IPS-20b (cell line): ENCODE data around the gene TCIRG1.
A peak's percentile ranks its signal among the peaks of the same experiment; 100 is the strongest.

Experiments
- H3K27ac ChIP-seq: one replicate; pipeline ENCODE4 v1.5.1; 2013; ENCODE audit warnings: low read length
- H3K27me3 ChIP-seq: 2 replicates; pipeline ENCODE4 v1.6.1; 2013; ENCODE audit warnings: mild to moderate bottlenecking, low read length, inconsistent platforms; ENCODE audit not compliant: insufficient read depth
- H3K36me3 ChIP-seq: 2 replicates; pipeline ENCODE4 v1.6.1; 2013; ENCODE audit warnings: low read depth, mild to moderate bottlenecking, inconsistent platforms, low read length, moderate library complexity; ENCODE audit not compliant: insufficient read depth
- H3K4me1 ChIP-seq: 2 replicates; pipeline ENCODE4 v1.6.1; 2013; ENCODE audit warnings: mild to moderate bottlenecking, control low read depth, inconsistent platforms, low read length, moderate library complexity; ENCODE audit not compliant: insufficient read depth
- H3K4me3 ChIP-seq: 2 replicates; pipeline ENCODE4 v1.5.1; 2013; ENCODE audit warnings: mild to moderate bottlenecking, low read length, inconsistent platforms
- H3K9ac ChIP-seq: 2 replicates; pipeline ENCODE4 v1.6.1; 2013; ENCODE audit warnings: low read depth, mild to moderate bottlenecking, inconsistent platforms, low read length, moderate library complexity
- H3K9me3 ChIP-seq: 2 replicates; pipeline ENCODE4 v1.6.1; 2013; ENCODE audit warnings: mild to moderate bottlenecking, low read depth, low read length, inconsistent platforms; ENCODE audit not compliant: insufficient read depth

The TCIRG1 gene

DNA sequence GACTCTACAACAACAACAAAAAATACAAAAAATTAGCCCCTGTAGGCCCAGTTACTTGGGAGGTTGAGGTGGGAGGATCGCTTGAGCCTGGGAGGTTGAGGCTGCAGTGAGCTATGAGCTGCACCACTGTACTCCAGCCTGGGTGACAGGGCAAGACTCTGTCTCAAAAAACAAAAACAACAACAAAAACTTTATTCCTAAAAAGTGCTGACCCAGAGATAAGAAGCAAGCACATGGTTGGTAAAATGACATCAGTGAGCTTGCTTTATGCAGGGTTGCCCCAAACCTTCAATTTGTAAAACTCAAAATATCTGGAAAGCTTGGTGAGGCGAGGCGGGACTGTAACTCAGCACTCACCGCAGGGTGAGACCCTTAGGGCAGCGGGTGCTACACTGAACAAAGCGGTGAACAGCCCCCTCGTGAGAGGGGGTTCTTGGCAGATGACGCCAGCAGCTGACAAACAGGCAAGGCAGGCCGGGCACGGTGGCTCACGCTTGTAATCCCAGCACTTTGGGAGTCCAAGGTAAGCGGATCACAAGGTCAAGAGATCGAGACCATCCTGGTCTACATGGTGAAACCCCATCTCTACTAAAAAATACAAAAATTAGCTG is 3.5 kb upstream of the TCIRG1 start:
- H3K36me3 ChIP-seq: peaks cover 30% of the 10 kb centered on the region
- no peak overlapping the region for H3K9ac ChIP-seq
- H3K27ac ChIP-seq: no peak overlapping the region
- H3K9me3 ChIP-seq: no peaks in the 10 kb centered on the region
- no peaks in the 10 kb centered on the region for H3K27me3 ChIP-seq
- peaks cover 4% of the 10 kb centered on the region; the same call in 1 of the 2 replicates for H3K4me1 ChIP-seq
- no peak overlapping the region for H3K4me3 ChIP-seq

DNA sequence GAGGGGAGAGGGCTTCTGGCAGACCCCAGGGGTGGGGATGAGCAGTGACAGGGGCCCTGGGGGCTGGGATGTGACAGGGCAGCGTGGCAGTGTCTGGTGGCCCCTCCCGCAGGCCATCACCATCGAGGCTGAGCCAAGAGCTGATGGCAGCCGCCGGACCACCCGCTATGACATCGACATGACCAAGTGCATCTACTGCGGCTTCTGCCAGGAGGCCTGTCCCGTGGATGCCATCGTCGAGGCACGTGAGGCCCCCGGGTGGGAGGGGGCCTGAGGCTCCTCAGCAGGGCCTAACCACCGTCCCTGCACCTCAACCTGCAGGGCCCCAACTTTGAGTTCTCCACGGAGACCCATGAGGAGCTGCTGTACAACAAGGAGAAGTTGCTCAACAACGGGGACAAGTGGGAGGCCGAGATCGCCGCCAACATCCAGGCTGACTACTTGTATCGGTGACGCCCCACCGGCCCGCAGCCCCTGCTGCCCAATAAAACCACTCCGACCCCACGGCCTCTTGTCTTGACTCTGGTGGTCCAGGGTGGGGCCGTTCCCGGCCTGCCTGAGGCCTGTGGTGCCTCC is 2.6 kb upstream of the TCIRG1 start:
- no peak overlapping the region for H3K9ac ChIP-seq
- no peaks in the 10 kb centered on the region for H3K9me3 ChIP-seq
- H3K36me3 ChIP-seq: peaks cover 30% of the 10 kb centered on the region
- H3K27me3 ChIP-seq: no peaks in the 10 kb centered on the region
- H3K4me1 ChIP-seq: peaks cover 4% of the 10 kb centered on the region; the same call in 1 of the 2 replicates
- H3K27ac ChIP-seq: no peak overlapping the region
- no peak overlapping the region for H3K4me3 ChIP-seq

DNA sequence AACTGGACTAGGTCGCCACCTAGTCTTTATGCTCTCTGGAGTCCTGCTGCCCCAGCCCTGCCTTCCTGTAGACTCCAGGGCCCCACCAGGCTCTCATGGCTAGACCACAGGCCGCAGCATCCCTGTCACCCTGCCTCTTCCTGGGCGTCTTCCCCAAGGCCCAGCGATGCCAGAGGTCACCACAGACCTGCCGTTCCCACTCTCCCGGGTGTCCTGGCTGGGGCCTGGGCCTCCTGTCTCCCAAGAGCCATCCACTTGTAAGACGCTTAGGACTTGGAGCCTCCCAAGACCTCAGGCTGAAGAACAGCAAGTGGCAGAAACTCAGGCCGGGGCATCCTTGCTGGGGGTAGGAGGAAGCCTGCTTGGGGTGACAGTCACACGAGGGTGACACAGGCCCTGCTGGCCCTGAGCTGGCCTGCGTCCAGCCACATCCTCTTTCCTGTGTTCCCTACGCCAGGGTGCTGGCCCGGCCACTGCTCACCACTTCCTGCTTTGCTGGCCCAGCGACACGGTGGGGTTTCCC is 2.0 kb upstream of the TCIRG1 start:
- Histone ChIP-seq H3K27me3 (no peaks in the 10 kb centered on the region), H3K4me1 (peaks cover 4% of the 10 kb centered on the region; the same call in 1 of the 2 replicates), H3K9ac (no peak overlapping the region), H3K27ac (no peak overlapping the region), H3K36me3 (peaks cover 30% of the 10 kb centered on the region), H3K4me3 (no peak overlapping the region), H3K9me3 (no peaks in the 10 kb centered on the region)

DNA sequence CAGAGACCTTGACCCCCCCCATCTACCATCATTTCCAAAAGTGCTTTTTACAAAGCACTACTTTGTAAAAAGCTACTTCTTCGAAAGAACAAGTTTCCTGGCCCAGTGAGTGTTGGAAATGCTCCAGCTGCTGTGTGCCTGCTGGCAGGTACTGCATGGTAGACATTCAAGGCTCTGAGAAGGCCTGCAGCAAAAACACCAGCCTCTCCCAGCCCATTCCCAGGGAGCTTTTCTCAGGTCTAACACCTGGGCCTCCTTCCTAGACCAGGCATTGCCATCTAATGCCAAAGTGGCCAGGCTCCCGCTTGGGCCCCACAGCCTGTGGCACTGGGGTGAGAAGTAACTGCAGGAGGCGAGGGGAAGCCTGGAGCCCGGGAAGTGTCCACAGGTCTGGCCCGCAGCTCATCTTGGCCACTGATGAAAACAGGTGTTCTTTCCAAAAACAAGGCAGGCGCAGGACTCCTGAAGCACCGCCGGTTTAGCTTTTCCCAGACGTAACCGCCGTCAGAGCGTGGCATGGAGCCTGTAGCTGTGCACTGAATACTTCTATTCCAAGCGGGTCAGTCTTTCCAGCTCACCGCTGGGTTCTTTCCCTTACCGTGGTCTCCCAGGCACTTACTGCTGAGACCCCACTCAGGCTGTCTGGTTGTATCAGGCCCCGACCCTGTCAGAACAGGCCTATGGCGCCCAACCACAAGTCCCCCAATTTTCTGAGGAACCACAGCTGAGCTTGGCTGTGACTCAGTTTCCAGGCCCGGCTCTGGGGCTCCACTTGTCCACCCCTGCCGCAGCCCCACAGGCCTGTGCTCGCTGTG is 1.2 kb upstream of the TCIRG1 start:
- peaks cover 27% of the 10 kb centered on the region for H3K36me3 ChIP-seq

DNA sequence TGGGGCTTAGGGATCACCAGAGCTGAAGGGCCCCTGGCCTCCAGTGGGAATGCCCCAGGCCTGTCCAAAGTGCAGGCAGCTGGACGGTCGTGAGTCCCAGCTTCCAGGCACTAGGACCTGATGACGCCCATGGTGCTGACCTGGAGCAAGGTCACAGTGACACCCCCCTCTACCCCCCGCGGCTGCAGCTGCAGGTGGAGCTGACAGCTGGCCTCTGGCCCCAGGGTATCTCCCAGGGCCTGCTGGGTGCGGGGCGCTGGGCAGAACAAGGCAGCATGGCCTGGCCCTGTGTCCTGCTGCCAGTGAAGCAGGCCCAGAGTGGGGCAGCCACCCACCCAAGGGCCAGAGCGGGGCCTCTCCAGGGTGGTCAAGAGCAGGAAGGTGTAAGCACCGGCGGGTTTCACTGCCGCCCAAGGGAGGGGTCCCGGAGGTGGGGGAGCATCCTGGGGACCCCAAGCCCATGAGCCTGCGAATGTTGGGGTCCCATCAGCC is 553 bp upstream of the TCIRG1 start:
- no peaks in the 10 kb centered on the region for H3K27me3 ChIP-seq
- H3K4me3 ChIP-seq: peak overlapping the region; percentile 64
- H3K27ac ChIP-seq: no peak overlapping the region
- H3K9ac ChIP-seq: peak overlapping the region; percentile 39; the same call in 1 of the 2 replicates
- H3K36me3 ChIP-seq: peaks cover 21% of the 10 kb centered on the region
- no peaks in the 10 kb centered on the region for H3K9me3 ChIP-seq
- H3K4me1 ChIP-seq: peaks cover 4% of the 10 kb centered on the region; the same call in 1 of the 2 replicates

More for the DNA sequence above, 1.2 kb upstream of the TCIRG1 start:
- Histone ChIP-seq H3K9ac (peak overlapping the region; percentile 39; the same call in 1 of the 2 replicates), H3K27ac (no peak overlapping the region), H3K4me3 (no peak overlapping the region), H3K9me3 (no peaks in the 10 kb centered on the region), H3K4me1 (peaks cover 4% of the 10 kb centered on the region; the same call in 1 of the 2 replicates), H3K27me3 (no peaks in the 10 kb centered on the region)

DNA sequence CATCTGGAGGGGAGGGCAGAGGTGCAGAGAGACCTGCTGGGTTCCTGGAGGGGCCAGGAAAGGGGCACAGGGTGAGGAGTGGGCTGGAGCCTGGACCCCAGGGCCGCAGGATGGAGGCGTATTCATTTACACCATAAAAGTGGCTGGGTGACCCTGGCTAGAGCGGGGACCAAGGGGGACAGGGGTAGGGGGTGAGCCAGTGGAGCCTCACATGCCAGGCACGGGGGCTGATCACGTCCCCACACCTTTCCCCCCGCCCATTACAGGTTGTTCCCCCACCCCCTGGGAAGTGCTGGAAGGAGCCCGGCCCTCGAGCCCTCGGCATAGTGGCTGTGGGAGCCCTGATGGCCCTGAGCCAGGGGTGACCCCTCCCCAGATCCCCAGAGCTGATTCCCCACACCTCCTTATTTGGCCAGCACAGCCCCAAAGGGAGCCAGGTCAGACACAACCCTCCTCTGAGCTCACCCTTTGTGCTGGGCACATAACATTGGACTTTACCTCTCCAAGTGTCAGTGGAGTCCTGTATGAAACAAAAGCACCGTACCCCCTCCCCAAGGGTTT is 781 bp downstream of the TCIRG1 start:
- peak overlapping the region; percentile 39; the same call in 1 of the 2 replicates for H3K9ac ChIP-seq
- H3K27ac ChIP-seq: peak overlapping the region; percentile 55
- no peaks in the 10 kb centered on the region for H3K9me3 ChIP-seq
- peaks cover 4% of the 10 kb centered on the region; the same call in 1 of the 2 replicates for H3K4me1 ChIP-seq
- peaks cover 9% of the 10 kb centered on the region; the same call in 1 of the 2 replicates for H3K36me3 ChIP-seq
- H3K27me3 ChIP-seq: no peaks in the 10 kb centered on the region
- peak overlapping the region; percentile 64; the same call in 1 of the 2 replicates for H3K4me3 ChIP-seq

DNA sequence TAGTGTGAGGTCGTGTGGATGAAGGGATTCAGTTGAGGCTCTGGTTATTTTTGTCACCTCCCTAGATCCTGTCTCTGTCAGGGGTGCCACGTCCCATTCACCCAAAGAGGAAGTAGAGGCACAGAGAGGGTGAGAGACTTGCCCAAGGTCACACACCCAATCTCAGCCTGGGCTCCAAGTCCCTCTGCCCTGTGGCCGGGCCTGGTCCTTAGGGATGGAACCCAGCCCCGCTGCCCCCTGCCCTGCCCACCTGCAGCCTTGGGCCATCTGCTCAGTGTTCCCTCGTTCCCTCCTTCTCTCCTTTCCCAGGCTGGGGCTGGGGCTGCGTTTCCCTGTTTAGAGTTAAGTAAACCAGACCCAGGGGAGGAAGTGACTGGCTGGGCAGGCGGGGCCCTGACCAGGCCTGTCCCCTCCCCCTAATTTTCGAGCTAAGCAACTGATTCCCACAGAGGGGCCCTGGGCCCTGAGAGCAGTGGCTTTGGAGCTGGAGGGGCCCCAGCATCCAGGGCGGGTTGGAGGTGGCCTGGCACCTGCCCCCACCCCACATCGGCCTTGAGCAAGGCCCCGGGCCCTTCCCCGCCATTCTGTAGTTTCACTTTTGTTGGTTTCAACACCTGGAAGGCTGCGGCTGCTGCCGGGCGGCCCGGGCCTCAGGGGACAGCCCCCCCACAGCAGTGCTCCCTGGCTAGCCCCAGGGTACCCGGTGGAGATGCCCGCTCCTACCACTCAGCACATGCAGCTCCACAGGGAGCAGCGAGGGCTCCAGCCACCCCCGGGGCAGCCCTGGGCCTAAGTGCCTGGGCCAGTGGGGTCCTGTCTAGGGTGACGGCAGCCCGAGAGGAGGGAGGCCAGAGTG is 1.5 kb downstream of the TCIRG1 start:
- Histone ChIP-seq H3K9ac (peak overlapping the region; percentile 16; the same call in 1 of the 2 replicates), H3K4me1 (peaks cover 4% of the 10 kb centered on the region; the same call in 1 of the 2 replicates), H3K4me3 (no peak overlapping the region), H3K27me3 (no peaks in the 10 kb centered on the region), H3K36me3 (peaks cover 3% of the 10 kb centered on the region; the same call in 1 of the 2 replicates), H3K27ac (peak overlapping the region; percentile 55), H3K9me3 (no peaks in the 10 kb centered on the region)

DNA sequence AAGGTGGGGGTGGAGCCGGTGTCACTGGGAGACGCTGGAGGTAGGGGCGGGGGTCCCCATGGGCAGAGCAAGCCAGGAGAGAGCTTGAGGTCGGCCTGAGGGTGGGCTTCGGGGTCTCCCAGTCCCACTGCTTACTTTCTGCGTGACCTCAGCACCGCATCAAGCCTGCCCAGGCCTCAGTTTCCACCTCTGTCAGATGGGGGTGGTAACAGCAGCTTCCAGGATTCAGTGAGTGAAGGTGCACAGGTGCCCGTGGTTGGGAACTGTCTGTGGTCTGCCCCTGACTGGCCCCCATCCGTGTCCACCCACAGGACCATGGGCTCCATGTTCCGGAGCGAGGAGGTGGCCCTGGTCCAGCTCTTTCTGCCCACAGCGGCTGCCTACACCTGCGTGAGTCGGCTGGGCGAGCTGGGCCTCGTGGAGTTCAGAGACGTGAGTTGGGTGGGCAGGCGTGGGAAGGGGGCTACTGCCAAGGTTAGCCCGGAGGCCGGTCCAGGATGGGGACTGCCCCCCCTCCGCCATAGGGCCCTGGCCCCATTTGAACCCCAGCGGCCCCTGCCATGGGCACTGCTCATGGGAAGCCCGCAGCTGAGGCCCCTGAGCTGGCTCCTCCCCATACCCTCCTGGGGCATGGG is 2.2 kb downstream of the TCIRG1 start:
- peaks cover 4% of the 10 kb centered on the region; the same call in 1 of the 2 replicates for H3K4me1 ChIP-seq
- no peak overlapping the region for H3K27ac ChIP-seq
- H3K36me3 ChIP-seq: no peaks in the 10 kb centered on the region

DNA sequence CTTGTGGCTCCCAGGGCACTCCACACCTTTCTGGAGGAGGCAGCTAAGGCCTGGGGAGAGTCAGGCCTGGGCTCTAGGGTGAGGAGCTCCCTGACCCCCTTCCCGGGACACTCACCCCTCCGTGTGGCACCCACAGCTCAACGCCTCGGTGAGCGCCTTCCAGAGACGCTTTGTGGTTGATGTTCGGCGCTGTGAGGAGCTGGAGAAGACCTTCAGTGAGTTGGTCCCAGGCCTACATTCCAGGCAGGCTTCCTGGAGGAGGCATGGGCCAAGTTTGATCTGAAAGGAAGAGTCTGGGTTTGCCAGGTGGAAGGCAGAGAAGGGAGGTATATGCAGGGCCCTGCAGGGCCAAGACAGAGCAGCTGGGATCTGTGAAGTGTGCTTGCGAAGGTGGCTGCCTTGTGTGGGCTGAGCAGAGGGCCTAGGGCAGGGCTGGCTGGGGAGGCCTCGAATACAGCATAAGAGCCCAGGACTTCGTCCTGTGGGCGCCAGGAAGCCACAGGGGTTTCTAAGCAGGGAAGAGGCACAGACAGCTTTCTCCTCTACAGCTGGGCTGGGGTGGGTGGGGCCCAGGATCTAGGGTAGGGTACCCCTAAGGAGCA is 2.9 kb downstream of the TCIRG1 start:
- no peaks in the 10 kb centered on the region for H3K9me3 ChIP-seq
- no peak overlapping the region for H3K4me3 ChIP-seq
- H3K27me3 ChIP-seq: no peaks in the 10 kb centered on the region
- peaks cover 4% of the 10 kb centered on the region; the same call in 1 of the 2 replicates for H3K4me1 ChIP-seq
- H3K27ac ChIP-seq: no peak overlapping the region
- no peak overlapping the region for H3K9ac ChIP-seq
- no peaks in the 10 kb centered on the region for H3K36me3 ChIP-seq

More for the DNA sequence above, 2.2 kb downstream of the TCIRG1 start:
- no peak overlapping the region for H3K9ac ChIP-seq
- no peaks in the 10 kb centered on the region for H3K27me3 ChIP-seq
- no peak overlapping the region for H3K4me3 ChIP-seq
- no peaks in the 10 kb centered on the region for H3K9me3 ChIP-seq
